AG08396 (cell line): Measurements from ENCODE around the gene PALLD.
A peak's percentile ranks its signal among the peaks of the same experiment; 100 is the strongest.
"Not testable (repeated sequence)": the region's sequence is repeated elsewhere in the genome, so short reads cannot be mapped to it uniquely, and the experiment has no call there.

Source experiments
- DNase-seq: peaks from one replicate; pipeline ENCODE4 v3.0.0; 2012; ENCODE audit warnings: low spot score, mixed read lengths

Gene PALLD

DNA sequence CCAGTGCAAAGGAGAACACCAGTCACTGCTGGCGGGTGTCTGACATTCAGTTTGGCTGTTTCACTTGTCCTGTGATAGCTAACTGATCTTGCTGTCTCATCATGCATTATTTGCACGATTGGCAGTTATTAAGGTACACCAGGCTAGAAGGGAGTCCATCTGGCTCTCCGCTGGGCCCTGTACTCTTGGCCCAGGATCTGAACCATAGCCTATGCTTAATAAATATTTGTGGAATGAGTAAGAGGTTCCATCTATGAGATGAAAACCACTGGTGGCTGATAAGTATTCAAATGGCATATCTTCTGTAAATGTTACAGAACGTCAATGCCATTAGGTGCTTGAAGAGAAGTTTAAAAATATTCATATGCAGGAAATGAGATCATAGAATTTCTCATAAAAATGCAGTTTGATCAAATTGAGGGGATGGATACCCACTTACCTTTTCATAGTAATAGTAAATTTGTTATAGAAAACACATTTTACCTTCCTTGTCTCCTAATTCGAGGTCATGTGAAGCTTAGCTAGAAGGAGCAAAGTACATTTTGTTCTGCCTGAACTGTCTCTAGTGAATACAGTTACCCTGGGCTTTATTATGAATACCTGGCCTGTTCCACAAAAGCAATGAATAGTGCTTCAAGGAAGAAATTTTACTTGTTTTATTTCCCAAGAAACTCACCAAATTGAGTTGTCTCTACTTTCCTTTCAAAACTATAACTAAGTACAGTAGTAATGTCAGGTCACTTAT is 299.7 kb downstream of the PALLD start:
- peak; percentile 42 for DNase-seq

DNA sequence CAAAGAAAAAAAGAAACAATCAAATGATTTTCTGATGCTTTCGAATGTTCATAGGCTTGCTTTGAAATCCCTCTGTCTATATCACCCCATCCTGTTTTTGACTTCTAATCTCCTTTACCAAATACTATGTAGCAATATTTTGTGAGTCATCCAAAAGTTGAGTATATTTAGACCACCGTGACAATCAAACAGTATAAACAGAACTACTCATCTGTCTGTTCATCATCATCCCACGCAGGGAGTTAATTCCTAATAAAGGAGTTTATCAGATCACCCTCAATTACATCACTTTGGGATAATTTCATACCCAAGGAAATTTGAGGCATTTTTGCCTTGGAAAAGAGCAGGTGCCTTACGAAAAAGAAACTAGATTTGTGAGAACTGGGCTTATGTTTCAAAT is 300.3 kb downstream of the PALLD start:
- DNase-seq: no peak

GRCh38 chr4:168797738-168798375 is 301.0 kb downstream of the PALLD start:
- DNase-seq: no peak

DNA sequence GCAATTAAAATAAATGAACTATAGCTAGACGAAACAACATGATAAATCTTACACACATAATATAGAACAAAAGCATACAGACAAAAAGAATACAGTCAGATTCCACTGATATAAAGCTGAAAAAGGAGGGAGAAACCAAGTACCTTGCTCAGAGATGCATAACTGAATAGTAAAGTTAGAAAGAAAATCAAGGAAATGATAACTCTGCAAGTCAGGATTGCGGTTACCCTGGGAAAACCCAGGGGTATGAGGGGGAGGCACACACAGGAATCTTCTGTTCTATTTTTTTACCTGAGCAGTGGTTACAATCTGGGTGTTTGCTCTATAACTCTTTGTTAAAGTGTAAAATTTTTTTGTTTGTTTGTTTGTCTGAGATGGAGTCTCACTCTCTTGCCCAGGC is 304.1 kb downstream of the PALLD start:
- no peak for DNase-seq

GRCh38 chr4:168802222-168802621 is 305.4 kb downstream of the PALLD start:
- no peak for DNase-seq

GRCh38 chr4:168803052-168803451 is 306.2 kb downstream of the PALLD start:
- not testable (repeated sequence) for DNase-seq

DNA sequence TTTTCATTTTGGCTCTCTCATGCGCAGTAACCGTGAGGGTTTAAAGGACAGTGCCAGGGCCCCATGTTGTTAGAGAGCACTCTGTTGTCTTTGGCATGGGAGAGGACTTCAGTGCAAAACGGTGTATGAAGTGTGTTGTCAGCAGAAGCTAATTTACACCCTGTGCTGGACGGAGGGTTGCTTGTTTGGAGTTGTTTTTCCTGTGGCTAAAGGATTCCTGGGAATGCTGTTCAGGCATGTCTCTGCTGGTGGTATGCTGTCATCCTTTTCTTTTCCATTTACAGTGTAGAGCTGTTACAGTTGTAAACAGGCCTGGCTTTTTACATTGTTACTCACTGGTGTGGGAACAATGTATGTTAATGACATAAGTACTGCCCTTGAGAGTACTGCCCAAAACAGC is 306.9 kb downstream of the PALLD start:
- peak; percentile 44 for DNase-seq

- no peak for DNase-seq
Measured at GRCh38 chr4:168804146-168804545, 307.3 kb downstream of the PALLD start.

GRCh38 chr4:168805341-168805740 is 308.5 kb downstream of the PALLD start:
- DNase-seq: no peak

DNA sequence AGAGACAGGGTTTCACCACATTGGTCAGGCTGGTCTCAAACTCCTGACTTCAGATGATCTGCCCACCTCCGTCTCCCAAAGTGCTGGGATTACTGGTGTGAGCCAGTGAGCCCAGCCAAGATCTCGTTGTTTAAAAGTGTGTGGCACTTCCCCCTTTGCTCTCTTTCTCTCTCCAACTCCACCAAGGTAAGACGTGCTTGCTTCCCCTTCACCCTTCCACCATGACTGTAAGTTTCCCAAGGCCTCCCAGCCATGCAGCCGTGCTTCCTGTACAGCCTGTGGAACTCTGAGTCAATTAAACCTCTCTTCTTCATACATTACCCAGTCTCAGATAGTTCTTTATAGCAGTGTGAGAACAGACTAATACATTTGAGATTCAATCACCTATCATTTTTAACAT is 309.4 kb downstream of the PALLD start:
- not testable (repeated sequence) for DNase-seq

GRCh38 chr4:168811207-168811606 is 314.4 kb downstream of the PALLD start:
- no peak for DNase-seq

- peak; percentile 40 for DNase-seq
Measured at GRCh38 chr4:168811786-168812651, 315.2 kb downstream of the PALLD start.

DNA sequence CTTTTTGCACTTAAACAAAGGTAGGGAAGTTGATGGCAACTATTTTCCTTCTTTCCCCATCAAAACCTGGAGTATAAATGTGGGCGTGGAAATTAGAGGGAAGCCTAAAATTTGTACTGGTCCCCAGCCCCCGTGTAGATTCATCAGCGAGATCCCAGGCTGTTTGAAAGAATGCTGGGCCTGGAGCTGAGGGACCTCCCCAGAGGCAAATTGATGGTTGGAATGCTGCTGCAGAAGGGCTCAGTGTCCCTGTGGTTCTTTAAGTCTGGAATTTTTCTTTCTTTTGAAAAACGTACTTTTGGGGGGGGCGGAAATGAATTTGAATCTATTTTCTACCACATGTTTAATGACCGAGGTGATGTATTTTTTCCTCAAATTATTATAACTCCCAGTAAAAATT is 316.0 kb downstream of the PALLD start:
- DNase-seq: no peak

- DNase-seq: no peak
Measured at GRCh38 chr4:168813890-168814289, 317.0 kb downstream of the PALLD start.

GRCh38 chr4:168815379-168816345 is 318.8 kb downstream of the PALLD start:
- DNase-seq: peak; percentile 46

DNA sequence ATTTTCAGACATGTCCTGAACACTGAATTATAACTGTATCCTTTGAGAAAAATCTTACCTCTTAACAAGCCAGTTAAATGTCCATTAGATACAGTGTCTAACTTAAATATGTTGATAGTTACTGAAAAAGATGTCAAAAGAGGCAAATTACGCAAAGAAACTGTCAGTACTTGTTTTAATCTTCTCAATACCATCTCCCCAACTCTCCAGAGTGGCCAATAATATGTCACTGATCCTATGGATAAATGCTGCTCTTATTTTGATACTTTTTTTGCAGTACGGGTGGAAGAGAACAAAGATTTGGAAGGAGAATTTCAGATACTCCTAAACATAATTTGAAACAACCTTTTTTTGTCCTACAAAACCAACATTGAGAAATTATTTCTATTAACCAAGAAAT is 320.5 kb downstream of the PALLD start:
- DNase-seq: no peak

DNA sequence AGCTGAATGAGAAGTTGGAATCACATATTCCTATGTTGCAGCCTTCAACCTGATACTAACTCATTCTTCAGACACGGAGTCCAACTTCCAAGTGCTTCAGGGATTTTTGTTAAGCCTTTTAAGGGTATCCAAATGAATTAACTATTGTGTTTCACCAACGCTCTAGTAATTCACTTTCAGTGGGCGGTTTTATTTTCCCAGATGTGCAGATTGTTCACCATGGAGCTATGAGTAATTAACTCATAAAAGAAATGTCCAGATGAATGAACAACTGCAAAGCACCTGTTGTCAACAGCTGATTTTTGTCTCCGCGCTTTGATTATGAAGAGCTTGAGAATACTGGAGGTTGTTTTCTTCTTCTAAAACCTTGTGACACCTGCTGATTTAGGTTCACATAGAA is 325.6 kb downstream of the PALLD start:
- DNase-seq: no peak

- peak; percentile 55 for DNase-seq
Measured at GRCh38 chr4:168825975-168826374, 329.1 kb downstream of the PALLD start.

GRCh38 chr4:168826620-168827019 is 329.8 kb downstream of the PALLD start:
- no peak for DNase-seq

DNA sequence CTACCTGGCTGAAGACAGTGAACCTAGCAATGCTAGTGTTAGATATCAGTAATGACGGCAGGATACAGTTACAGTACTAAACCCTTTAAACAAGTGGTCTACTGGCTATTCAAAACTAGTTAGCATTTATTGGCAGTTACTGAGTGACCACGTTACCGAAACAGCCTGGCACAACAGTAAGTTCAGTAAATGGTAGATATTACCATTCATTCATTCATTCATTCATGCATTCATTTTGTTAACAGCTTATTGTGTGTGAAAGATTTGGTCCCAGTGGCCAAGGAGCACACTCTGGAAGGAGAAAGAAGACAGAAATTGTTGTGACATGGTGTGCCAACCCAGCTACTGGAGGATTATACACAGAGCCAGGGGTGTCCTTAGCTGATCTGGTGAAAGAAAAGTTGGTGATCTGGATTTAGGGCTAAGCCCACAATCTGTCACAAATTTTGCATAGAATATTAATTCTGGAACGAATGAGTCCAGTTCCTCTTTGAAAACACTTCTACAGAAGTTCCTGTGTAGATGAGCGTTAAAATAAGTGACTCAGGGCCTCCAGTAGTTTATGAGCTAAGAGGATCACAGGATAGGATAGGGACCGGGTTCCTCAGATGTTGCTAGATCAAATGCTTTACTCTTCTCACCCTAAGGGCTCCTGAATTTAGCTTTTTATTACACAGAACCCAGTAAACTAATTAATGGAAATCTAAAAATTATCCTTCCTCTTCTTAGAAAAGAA is 334.1 kb downstream of the PALLD start:
- DNase-seq: no peak

DNA sequence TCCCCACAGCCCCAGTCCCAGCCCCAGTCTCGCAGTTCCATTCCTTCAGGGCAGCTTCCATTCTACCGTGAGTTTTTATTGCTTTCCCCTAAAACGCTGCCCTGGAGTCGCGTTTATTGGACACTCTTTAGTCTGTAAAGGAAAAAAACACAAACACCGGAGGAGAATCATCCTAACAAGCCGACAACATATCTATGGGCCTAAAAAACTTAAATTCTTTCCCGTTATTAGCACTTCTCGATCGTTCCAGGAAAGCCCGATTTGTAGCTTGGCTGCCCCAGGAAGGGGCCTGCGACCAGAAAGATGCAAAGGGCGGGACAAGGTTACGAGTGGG is 334.7 kb downstream of the PALLD start:
- DNase-seq: no peak
